GM13977 (cell line): Measurements from ENCODE around the gene OAS3.
"Not testable (repeated sequence)": the region's sequence is repeated elsewhere in the genome, so short reads cannot be mapped to it uniquely, and the experiment has no call there.

Experiments used
- DNase-seq: peaks from one replicate; pipeline ENCODE4 v3.0.0; 2012; ENCODE audit warnings: low spot score
- in situ Hi-C: fragments of 300-500 bp; cut with MboI; formaldehyde crosslinking; loops from one replicate; pipeline ENCODE4 v1.12.0; 2022; ENCODE audit warnings: low sequenced_read_pairs, low pct_unique_long_range_greater_than_20kb, mixed read lengths, inconsistent platforms; ENCODE audit not compliant: unreplicated experiment
- TF ChIP-seq, protein P1 (sequence below): IDR thresholded peaks from 2 replicates; pipeline ENCODE4 v1.5.1; 2012; ENCODE audit warnings: mild to moderate bottlenecking, control low read depth; ENCODE audit not compliant: insufficient read depth; ENCODE audit errors: extremely low read depth, missing control alignments

Gene OAS3

DNA sequence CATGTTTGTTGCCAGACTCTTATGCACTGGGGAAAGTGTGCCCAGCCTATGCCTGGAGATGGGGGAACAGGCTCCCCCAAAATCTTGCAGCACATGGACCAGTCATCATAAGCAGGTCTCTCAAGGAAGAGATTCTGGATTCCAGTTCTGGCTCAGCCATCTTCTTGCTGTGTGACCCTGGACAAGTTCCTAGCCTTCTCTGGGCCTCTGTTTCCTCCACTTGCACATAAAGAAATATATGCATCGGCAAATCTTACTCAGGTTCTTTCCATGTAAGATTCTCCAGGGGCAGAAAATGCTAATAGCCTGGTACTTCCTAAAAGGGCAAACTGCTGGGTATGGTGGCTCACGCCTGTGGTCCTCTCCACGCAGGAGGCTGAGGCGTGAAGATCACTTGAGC lies 7.2 kb downstream of the OAS3 start:
- no peak for DNase-seq
- in situ Hi-C loops, result no loop called here
- TF ChIP-seq, protein P1, sequence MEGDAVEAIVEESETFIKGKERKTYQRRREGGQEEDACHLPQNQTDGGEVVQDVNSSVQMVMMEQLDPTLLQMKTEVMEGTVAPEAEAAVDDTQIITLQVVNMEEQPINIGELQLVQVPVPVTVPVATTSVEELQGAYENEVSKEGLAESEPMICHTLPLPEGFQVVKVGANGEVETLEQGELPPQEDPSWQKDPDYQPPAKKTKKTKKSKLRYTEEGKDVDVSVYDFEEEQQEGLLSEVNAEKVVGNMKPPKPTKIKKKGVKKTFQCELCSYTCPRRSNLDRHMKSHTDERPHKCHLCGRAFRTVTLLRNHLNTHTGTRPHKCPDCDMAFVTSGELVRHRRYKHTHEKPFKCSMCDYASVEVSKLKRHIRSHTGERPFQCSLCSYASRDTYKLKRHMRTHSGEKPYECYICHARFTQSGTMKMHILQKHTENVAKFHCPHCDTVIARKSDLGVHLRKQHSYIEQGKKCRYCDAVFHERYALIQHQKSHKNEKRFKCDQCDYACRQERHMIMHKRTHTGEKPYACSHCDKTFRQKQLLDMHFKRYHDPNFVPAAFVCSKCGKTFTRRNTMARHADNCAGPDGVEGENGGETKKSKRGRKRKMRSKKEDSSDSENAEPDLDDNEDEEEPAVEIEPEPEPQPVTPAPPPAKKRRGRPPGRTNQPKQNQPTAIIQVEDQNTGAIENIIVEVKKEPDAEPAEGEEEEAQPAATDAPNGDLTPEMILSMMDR, result no peak

DNA sequence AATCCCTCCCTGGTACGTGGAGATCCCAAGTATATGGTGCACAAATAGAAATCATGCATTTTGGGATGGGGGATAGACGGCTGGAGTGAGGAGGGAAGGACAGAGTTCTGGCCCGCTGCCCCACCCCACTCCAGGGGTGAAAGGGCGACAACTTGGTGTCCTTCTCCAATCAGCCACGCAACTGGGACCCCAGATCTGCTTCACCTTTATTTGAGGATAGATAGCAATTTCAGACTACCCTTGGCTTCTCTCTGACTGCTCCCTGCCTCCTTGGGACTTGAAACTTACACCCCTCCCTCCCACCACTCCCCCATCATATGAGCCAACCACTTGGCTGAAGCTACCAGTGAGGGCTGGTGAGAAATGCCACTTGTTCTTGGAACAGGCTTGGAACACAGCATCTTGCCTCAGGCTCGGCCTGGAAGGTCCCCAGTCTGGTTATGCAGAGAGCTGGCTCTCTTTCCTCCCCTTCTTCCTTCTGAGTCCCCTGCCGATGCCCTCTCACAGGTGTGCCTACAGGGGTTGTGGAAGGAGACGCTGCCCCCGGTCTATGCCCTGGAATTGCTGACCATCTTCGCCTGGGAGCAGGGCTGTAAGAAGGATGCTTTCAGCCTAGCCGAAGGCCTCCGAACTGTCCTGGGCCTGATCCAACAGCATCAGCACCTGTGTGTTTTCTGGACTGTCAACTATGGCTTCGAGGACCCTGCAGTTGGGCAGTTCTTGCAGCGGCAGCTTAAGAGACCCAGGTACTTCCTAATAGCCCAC lies 8.1 kb downstream of the OAS3 start:
- TF ChIP-seq, protein P1, result no peak
- DNase-seq, result no peak
- in situ Hi-C loops, result no loop called here

DNA sequence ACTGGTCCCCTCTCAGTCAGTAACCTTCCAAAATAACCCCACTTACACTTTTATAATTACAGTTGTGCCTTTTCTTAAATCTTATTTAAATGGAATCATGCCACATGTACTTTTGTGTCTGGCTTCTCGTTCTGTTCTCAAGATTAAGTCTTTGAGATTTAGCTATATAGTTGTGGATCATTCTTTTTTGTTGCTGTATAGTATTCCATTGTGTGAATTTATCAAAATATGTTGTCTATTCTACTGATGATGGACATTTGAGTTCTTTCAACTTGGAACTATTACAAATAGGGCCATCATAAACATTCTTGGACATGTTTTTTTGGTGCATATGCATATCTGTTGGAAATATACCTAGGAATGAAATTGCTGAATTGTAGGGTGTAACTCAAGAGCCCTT lies 9.0 kb downstream of the OAS3 start:
- TF ChIP-seq, protein P1, result no peak
- DNase-seq, result no peak
- in situ Hi-C loops, result no loop called here

DNA sequence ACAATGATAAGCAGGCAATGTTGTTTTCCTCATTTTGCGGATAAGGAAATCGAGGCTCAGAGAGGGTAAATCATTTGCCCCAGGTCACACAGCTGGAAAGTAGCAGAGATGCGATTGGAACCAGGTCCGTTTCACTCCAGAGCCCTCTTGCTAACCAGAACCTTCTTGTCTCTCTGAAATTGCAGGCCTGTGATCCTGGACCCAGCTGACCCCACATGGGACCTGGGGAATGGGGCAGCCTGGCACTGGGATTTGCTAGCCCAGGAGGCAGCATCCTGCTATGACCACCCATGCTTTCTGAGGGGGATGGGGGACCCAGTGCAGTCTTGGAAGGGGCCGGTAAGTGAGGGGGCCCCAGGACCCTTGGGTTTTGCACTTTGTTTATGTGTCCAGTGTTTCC lies 9.5 kb downstream of the OAS3 start:
- DNase-seq, result no peak
- TF ChIP-seq, protein P1, result no peak
- in situ Hi-C loops, result no loop called here

DNA sequence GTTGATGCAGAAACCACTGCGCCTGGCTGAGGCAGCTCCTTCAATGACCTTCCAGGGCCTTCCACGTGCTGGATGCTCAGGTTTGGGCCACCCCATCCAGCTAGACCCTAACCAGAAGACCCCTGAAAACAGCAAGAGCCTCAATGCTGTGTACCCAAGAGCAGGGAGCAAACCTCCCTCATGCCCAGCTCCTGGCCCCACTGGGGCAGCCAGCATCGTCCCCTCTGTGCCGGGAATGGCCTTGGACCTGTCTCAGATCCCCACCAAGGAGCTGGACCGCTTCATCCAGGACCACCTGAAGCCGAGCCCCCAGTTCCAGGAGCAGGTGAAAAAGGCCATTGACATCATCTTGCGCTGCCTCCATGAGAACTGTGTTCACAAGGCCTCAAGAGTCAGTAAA lies 10.5 kb downstream of the OAS3 start:
- TF ChIP-seq, protein P1, result no peak
- in situ Hi-C loops, result no loop called here
- no peak for DNase-seq

DNA sequence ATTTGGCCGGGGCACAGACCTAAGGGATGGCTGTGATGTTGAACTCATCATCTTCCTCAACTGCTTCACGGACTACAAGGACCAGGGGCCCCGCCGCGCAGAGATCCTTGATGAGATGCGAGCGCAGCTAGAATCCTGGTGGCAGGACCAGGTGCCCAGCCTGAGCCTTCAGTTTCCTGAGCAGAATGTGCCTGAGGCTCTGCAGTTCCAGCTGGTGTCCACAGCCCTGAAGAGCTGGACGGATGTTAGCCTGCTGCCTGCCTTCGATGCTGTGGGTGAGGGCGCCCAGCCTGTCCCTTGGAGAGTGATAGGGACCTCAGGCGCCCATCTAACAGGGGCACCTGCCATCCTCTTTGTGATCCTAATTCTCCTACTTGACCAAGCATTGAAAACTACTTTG lies 12.4 kb downstream of the OAS3 start:
- in situ Hi-C loops, result no loop called here
- no peak for DNase-seq
- TF ChIP-seq, protein P1, result no peak

DNA sequence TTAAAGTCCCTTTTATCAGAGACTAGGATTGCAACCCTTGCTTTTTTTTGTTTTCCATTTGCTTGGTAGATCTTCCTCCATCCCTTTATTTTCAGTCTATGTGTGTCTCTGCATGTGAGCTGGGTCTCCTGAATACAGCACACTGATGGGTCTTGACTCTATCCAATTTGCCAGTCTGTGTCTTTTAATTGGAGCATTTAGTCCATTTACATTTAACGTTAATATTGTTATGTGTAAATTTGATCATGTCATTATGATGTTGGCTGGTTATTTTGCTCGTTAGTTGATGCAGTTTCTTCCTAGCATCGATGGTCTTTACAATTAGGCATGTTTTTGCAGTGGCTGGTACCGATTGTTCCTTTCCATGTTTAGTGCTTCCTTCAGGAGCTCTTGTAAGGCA lies 18.9 kb downstream of the OAS3 start:
- in situ Hi-C loops, result not testable (repeated sequence)

More for the DNA sequence above, 18.9 kb downstream of the OAS3 start:
- DNase-seq, result not testable (repeated sequence)
